K562 (cell line): ENCODE results near the gene SHISA7. TPM values are rescaled to one million over a fixed set of nuclear protein-coding genes. Genes with fewer than 3 reads are reported as not detected.

Source experiments
- BRD4 ChIP-seq: fragments of 200-600 bp; sonication (generic); IDR thresholded peaks from 2 replicates; pipeline ENCODE4 v1.6.1; 2017; ENCODE audit warnings: inconsistent platforms
- CTCF ChIP-seq, 3 experiments: IDR thresholded peaks in 2 of 3; conservative IDR thresholded peaks in 1 of 3; 2 replicates each; pipeline ENCODE4 v1.5.1; 2011 to 2012; ENCODE audit warnings: low read length in 3 of 3, mild to moderate bottlenecking in 3 of 3, control low read depth in 2 of 3, improper control_type of control experiment in 1 of 3, inconsistent platforms in 1 of 3, low read depth in 1 of 3, mixed read lengths in 1 of 3, moderate library complexity in 1 of 3; ENCODE audit not compliant: insufficient read depth in 2 of 3
- EHMT2 ChIP-seq: fragments of 450-650 bp; IDR thresholded peaks from 2 replicates; pipeline ENCODE4 v1.6.1; 2018; ENCODE audit warnings: antibody characterized with exemption
- ETS2 ChIP-seq: IDR thresholded peaks from 2 replicates; pipeline ENCODE4 v1.6.1; 2016; ENCODE audit warnings: borderline replicate concordance, missing genetic modification characterization, mild to moderate bottlenecking, moderate library complexity, missing compliant biosample characterization; ENCODE audit not compliant: poor library complexity, severe bottlenecking
- FUS ChIP-seq: fragments of 200-400 bp; formaldehyde crosslinking; optimal IDR thresholded peaks from 2 replicates; pipeline ENCODE3; 2017; ENCODE audit warnings: low read depth, low read length
- HBP1 ChIP-seq: fragments of 450-650 bp; formaldehyde crosslinking; IDR thresholded peaks from 2 replicates; pipeline ENCODE4 v1.4.0; 2022; ENCODE audit warnings: missing genetic modification characterization
- HCFC1 ChIP-seq: IDR thresholded peaks from 2 replicates; pipeline ENCODE4 v1.6.1; 2012; ENCODE audit warnings: low read depth, low read length, improper control_type of control experiment
- HNRNPUL1 ChIP-seq: fragments of 200-400 bp; formaldehyde crosslinking; IDR thresholded peaks from 2 replicates; pipeline ENCODE4 v1.6.1; 2017; ENCODE audit warnings: low read length
- HOMEZ ChIP-seq: fragments of 250-450 bp; sonication (Bioruptor Pico); IDR thresholded peaks from 2 replicates; pipeline ENCODE4 v1.4.0; 2020; ENCODE audit warnings: mild to moderate bottlenecking, moderate library complexity
- KAT7 ChIP-seq: sonication (generic); formaldehyde crosslinking; IDR thresholded peaks from 2 replicates; pipeline ENCODE4 v1.8.0; 2022; ENCODE audit warnings: missing genetic modification reagents, mild to moderate bottlenecking, borderline replicate concordance
- KLF13 ChIP-seq: fragments of 450-650 bp; IDR thresholded peaks from 2 replicates; pipeline ENCODE4 v1.6.1; 2016; ENCODE audit warnings: missing genetic modification characterization, low read depth, mild to moderate bottlenecking, missing compliant biosample characterization, moderate library complexity, borderline replicate concordance
- L3MBTL2 ChIP-seq: fragments of 450-650 bp; IDR thresholded peaks from 2 replicates; pipeline ENCODE4 v1.6.1; 2016; ENCODE audit warnings: mild to moderate bottlenecking, moderate library complexity
- NCOA4 ChIP-seq: fragments of 450-650 bp; IDR thresholded peaks from 2 replicates; pipeline ENCODE4 v1.6.1; 2018; ENCODE audit warnings: mild to moderate bottlenecking; ENCODE audit not compliant: partially characterized antibody
- NR2C1 ChIP-seq, 2 experiments: fragments of 450-650 bp; IDR thresholded peaks; 2 replicates each; pipeline ENCODE4 v1.6.1; 2017; ENCODE audit warnings: mild to moderate bottlenecking in 2 of 2, antibody characterized with exemption in 1 of 2, inconsistent platforms in 1 of 2, missing compliant biosample characterization in 1 of 2, missing genetic modification characterization in 1 of 2
- POLR2G ChIP-seq: fragments of 200-400 bp; formaldehyde crosslinking; IDR thresholded peaks from 2 replicates; pipeline ENCODE4 v1.6.1; 2017; ENCODE audit warnings: low read depth, mild to moderate bottlenecking, antibody characterized with exemption, low read length, moderate library complexity
- RBFOX2 ChIP-seq: fragments of 200-400 bp; formaldehyde crosslinking; IDR thresholded peaks from 2 replicates; pipeline ENCODE4 v1.6.1; 2017; ENCODE audit warnings: low read depth, mild to moderate bottlenecking, low read length, moderate library complexity
- RNF2 ChIP-seq: sonication (generic); IDR thresholded peaks from 2 replicates; pipeline ENCODE4 v1.6.1; 2016
- TGIF2 ChIP-seq: sonication (generic); formaldehyde crosslinking; IDR thresholded peaks from 2 replicates; pipeline ENCODE4 v1.8.1; 2022; ENCODE audit warnings: mild to moderate bottlenecking, missing genetic modification reagents, moderate library complexity
- THAP7 ChIP-seq: fragments of 250-450 bp; sonication (Bioruptor Pico); IDR thresholded peaks from 2 replicates; pipeline ENCODE4 v1.5.0; 2021
- THRB ChIP-seq: fragments of 450-650 bp; formaldehyde crosslinking; conservative IDR thresholded peaks from 2 replicates; pipeline ENCODE4 v1.4.0; 2022; ENCODE audit warnings: mild to moderate bottlenecking, missing genetic modification characterization
- ZBED1 ChIP-seq: IDR thresholded peaks from 2 replicates; pipeline ENCODE4 v1.6.1; 2014
- ZKSCAN3 ChIP-seq: fragments of 250-450 bp; sonication (Bioruptor Pico); IDR thresholded peaks from 2 replicates; pipeline ENCODE4 v1.4.0; 2020
- ZNF79 ChIP-seq: fragments of 250-450 bp; sonication (Bioruptor Pico); IDR thresholded peaks from 2 replicates; pipeline ENCODE4 v1.4.0; 2020; ENCODE audit warnings: low read depth, mild to moderate bottlenecking, moderate library complexity
- polyA plus RNA-seq, 8 experiments: library from polyadenylated mRNA; depleted of rRNA in 4 of 8; stranded (reverse) in 5 of 8; unstranded in 3 of 8; fragments of >200 nt; fragmentation: Nextera tagmentation in 2 of 8; fragmentation: Illumina TruSeq in 1 of 8; extraction: Ambion mirVana in 2 of 8; extraction: Trizol in 1 of 8; gene quantifications; 2 replicates each; pipeline versions ENCODE4 v1.2.1 to v1.2.3, GENCODE V29; 2011 to 2014; ENCODE audit warnings: inconsistent platforms in 1 of 8, missing spikeins in 1 of 8
- total RNA-seq, 7 experiments: library from RNA; depleted of rRNA in 6 of 7; stranded (reverse); fragments of >200 nt in 6 of 7; fragmentation: Illumina TruSeq in 2 of 7; extraction: Trizol in 2 of 7; gene quantifications; 2 replicates each; pipeline versions ENCODE4 v1.2.1 to v1.2.3, GENCODE V29; 2011 to 2021; ENCODE audit warnings: low replicate concordance in 1 of 7

The SHISA7 gene
- total and polyA plus RNA-seq, 9 of the 15 experiments (the other 6 are each of a cell fraction or from before 2014, with no cell fraction given): 0.01 to 0.40 (median 0.07) TPM

GRCh38 chr19:55440411-55441105 is 2.5 kb downstream of the SHISA7 start (continued):
- TF ChIP-seq HBP1 (CRISPR knock-in tag) (no peak), HCFC1 (no peak), RNF2 (no peak), NR2C1 (IDR thresholded peaks at IDR 0.05) (no peak), NR2C1 (tag; IDR thresholded peaks at IDR 0.05) (no peak), ZKSCAN3 (CRISPR knock-in tag) (no peak), BRD4 (no peak), TGIF2 (no peak), L3MBTL2 (peak; percentile 45; the same call in 1 of the 2 replicates), RBFOX2 (peak; percentile 61), THRB (CRISPR knock-in tag) (no peak), ZBED1 (no peak), EHMT2 (no peak), HNRNPUL1 (no peak), POLR2G (peak; percentile 55; the same call in 1 of the 2 replicates), THAP7 (no peak), FUS (no peak), ETS2 (tag) (no peak), KLF13 (no peak), NCOA4 (no peak), HOMEZ (CRISPR knock-in tag) (no peak), ZNF79 (CRISPR knock-in tag) (no peak), CTCF (IDR thresholded peaks at IDR 0.05 in 2 of 3, conservative IDR thresholded peaks at IDR 0.05 in 1 of 3; ENCODE audit: insufficient read depth in 2 of 3, low read depth in 1 of 3, low read length in 3 of 3) (no peak), KAT7 (CRISPR knock-in tag) (no peak)
